Measurements from ENCODE around the gene ZNF207.

- no peak for TF ChIP-seq MAZ (IDR thresholded peaks at IDR 0.05; ENCODE audit: borderline replicate concordance, low read depth, low read length)
- no peak for TF ChIP-seq SMC3 (IDR thresholded peaks at IDR 0.05)
These were observed 76.9 kb downstream of the ZNF207 start for GRCh38 chr17:32426894-32427293.
